Measurements from ENCODE around the gene ANGPT4. TPM values are rescaled to one million over a fixed set of nuclear protein-coding genes. Genes with fewer than 3 reads are reported as not detected.

Gene ANGPT4, protein sequence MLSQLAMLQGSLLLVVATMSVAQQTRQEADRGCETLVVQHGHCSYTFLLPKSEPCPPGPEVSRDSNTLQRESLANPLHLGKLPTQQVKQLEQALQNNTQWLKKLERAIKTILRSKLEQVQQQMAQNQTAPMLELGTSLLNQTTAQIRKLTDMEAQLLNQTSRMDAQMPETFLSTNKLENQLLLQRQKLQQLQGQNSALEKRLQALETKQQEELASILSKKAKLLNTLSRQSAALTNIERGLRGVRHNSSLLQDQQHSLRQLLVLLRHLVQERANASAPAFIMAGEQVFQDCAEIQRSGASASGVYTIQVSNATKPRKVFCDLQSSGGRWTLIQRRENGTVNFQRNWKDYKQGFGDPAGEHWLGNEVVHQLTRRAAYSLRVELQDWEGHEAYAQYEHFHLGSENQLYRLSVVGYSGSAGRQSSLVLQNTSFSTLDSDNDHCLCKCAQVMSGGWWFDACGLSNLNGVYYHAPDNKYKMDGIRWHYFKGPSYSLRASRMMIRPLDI
- total RNA-seq (ENCODE audit: low replicate concordance): 0.07 TPM in 1 of 2 replicates, not detected in the other
- long read RNA-seq: 0 reads

DNA sequence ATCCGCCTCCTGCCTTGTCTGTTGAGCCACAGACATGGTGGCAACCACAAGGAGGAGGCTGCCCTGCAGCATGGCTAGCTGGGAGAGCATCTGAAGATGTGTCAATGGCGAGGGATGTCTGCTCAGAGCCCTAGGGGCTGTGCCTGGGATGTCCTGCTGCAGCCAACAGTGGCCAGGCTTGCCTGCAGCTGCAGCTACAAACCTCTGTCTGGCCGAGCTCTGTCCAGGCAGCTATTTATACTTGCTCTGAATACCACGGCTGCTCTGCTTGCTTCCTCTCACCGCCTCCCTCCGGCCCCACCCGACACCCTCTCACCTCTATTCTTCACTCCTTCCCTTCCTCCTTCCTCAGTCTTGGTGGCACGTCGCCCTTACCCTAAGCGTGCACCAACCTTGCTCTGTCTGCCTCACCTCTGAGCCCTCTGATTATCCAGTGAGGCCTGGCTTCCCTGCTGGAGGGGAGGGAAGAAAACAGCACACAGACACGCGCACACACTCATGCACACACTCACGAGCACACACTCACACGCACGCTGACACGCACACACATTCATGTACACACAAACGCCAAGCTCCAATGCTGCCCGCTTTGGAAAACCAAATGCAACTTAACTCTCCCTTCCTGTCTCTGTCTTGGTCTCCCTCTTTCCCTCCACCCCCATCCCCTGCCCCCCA lies at the start of gene ANGPT4:
Gene ANGPT4, minus strand, starts transcription at position 210 of the 675 bp plus-strand sequence. Its CDS starts 120 bp downstream, at position 90.
- Mint-ChIP-seq H3K9me3 (no peaks in the 10 kb centered on the region), H3K27me3 (peaks cover 27% of the 10 kb centered on the region), H3K4me1 (ENCODE audit: unreplicated experiment) (peaks cover 14% of the 10 kb centered on the region), H3K4me3 (no peak within 1 kb of the TSS), H3K27ac (no peak within 1 kb of the TSS), H3K36me3 (no peaks in the 10 kb centered on the region)
- TF ChIP-seq, protein P1, sequence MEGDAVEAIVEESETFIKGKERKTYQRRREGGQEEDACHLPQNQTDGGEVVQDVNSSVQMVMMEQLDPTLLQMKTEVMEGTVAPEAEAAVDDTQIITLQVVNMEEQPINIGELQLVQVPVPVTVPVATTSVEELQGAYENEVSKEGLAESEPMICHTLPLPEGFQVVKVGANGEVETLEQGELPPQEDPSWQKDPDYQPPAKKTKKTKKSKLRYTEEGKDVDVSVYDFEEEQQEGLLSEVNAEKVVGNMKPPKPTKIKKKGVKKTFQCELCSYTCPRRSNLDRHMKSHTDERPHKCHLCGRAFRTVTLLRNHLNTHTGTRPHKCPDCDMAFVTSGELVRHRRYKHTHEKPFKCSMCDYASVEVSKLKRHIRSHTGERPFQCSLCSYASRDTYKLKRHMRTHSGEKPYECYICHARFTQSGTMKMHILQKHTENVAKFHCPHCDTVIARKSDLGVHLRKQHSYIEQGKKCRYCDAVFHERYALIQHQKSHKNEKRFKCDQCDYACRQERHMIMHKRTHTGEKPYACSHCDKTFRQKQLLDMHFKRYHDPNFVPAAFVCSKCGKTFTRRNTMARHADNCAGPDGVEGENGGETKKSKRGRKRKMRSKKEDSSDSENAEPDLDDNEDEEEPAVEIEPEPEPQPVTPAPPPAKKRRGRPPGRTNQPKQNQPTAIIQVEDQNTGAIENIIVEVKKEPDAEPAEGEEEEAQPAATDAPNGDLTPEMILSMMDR (conservative IDR thresholded peaks at IDR 0.05): no peak
- no peak for DNase-seq (ENCODE audit: extremely low spot score, unreplicated experiment)

DNA sequence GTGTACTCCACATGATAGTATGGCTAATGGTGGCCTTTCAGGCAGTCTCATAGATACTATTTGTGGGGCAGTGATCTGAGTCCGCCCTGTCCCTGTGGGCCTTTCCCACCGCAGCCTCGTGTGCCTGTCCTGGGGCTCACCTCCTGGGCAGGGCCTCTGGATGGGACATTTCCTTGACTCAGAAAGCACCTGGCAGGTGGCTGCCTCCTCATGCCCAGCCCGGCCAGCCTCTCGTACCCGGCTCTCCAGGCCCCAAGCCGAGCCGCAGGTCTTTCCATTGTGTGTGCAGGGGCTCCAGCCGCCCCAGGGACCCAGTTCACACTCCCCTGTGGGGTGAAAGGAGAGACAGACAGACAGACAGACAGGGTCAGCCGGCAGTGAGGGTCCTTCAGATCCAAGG lies 47.7 kb upstream of the ANGPT4 start:
- H3K36me3 Mint-ChIP-seq: no peaks in the 10 kb centered on the region
- no peak overlapping the region for H3K27ac Mint-ChIP-seq
- peaks cover 17% of the 10 kb centered on the region for H3K27me3 Mint-ChIP-seq
- no peaks in the 10 kb centered on the region for H3K4me1 Mint-ChIP-seq (ENCODE audit: unreplicated experiment)
- TF ChIP-seq, protein P1 (conservative IDR thresholded peaks at IDR 0.05): no peak
- no peak for DNase-seq (ENCODE audit: extremely low spot score, unreplicated experiment)
- no peaks in the 10 kb centered on the region for H3K9me3 Mint-ChIP-seq
- no peak overlapping the region for H3K4me3 Mint-ChIP-seq

DNA sequence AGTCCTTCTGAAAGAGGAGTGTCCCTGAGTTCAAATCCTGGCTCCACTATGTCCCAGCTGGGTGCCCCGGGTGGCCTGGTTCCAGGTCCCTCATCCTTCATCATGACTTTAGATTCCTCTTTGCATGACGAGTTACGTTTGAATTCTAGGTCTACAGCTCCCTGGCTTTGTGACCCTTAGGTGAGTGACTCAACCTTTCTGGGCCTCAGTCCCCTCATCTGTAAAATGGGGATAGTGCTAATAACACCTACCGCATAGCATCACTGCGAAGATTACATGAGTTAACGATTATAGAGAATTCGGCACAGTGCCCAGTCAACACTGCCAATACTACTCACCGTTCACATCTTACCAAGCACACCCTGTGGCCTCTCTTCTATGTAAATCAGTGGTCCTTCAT lies 46.5 kb upstream of the ANGPT4 start:
- Mint-ChIP-seq H3K36me3 (no peaks in the 10 kb centered on the region), H3K27me3 (peaks cover 11% of the 10 kb centered on the region), H3K4me1 (ENCODE audit: unreplicated experiment) (no peaks in the 10 kb centered on the region), H3K4me3 (no peak overlapping the region), H3K9me3 (no peaks in the 10 kb centered on the region), H3K27ac (no peak overlapping the region)
- no peak for DNase-seq (ENCODE audit: extremely low spot score, unreplicated experiment)
- TF ChIP-seq, protein P1 (conservative IDR thresholded peaks at IDR 0.05): no peak

DNA sequence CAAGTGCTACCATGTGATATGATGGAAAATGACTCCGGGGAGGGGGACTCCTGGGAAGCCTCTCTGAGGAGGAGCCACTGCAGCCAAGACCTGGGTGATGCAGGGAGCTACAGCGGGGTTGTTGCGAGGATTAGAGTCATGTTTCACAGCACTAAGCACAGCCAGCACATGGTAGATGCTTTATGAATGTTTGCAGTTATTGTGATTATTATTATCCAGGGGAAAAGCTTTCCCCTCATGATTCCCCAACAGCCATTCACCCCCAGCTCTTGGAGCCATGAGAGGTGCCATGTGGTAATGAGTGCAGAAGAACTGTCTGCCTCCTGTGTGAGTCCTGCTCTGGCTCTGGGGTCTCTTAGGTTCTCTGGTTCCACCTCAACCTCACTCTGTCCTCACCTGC lies 46.1 kb upstream of the ANGPT4 start:
- H3K4me1 Mint-ChIP-seq (ENCODE audit: unreplicated experiment): no peaks in the 10 kb centered on the region
- no peak overlapping the region for H3K27ac Mint-ChIP-seq
- no peak overlapping the region for H3K4me3 Mint-ChIP-seq
- H3K36me3 Mint-ChIP-seq: no peaks in the 10 kb centered on the region
- H3K27me3 Mint-ChIP-seq: peaks cover 12% of the 10 kb centered on the region
- DNase-seq (ENCODE audit: extremely low spot score, unreplicated experiment): no peak
- no peaks in the 10 kb centered on the region for H3K9me3 Mint-ChIP-seq
- TF ChIP-seq, protein P1 (conservative IDR thresholded peaks at IDR 0.05): no peak

DNA sequence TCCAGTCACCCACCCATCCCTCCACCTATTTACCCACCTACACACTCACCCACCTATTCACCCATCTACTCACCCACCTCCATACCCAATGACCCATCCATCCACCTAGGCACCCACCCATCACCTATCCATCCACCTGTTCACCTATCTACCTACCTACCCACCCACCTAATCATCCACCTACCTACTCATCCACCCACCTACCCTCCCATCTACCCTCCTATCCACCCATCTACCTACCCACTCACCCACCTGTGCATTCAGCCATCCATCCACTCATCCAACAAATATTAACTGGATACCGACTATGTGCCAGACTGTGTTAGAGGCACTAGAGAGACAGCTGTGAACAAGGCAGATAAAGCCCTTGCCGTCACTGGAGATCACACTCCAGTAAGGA lies 45.6 kb upstream of the ANGPT4 start:
- TF ChIP-seq, protein P1 (conservative IDR thresholded peaks at IDR 0.05): no peak
- no peak for DNase-seq (ENCODE audit: extremely low spot score, unreplicated experiment)
- Mint-ChIP-seq H3K4me1 (ENCODE audit: unreplicated experiment) (no peaks in the 10 kb centered on the region), H3K9me3 (no peaks in the 10 kb centered on the region), H3K36me3 (no peaks in the 10 kb centered on the region), H3K4me3 (no peak overlapping the region), H3K27ac (no peak overlapping the region), H3K27me3 (peaks cover 12% of the 10 kb centered on the region)

Measured in type B pancreatic cell (in vitro differentiated cells).